RPMI7951 (cell line): Measurements from ENCODE around the gene SLC25A34. TPM values are rescaled to one million over a fixed set of nuclear protein-coding genes. Genes with fewer than 3 reads are reported as not detected.

Experiments used
- DNase-seq: peaks from one replicate; pipeline ENCODE4 v3.0.0-alpha.2; 2012; ENCODE audit warnings: low read depth
- total RNA-seq: library from RNA; depleted of rRNA; stranded (reverse); fragments of >200 nt; shearing (Covaris generic); gene quantifications from 2 replicates; pipeline ENCODE4 v1.2.3, GENCODE V29; 2014

Gene SLC25A34
- total RNA-seq, 1 experiment from 2014 or later = 0.12 TPM

DNA sequence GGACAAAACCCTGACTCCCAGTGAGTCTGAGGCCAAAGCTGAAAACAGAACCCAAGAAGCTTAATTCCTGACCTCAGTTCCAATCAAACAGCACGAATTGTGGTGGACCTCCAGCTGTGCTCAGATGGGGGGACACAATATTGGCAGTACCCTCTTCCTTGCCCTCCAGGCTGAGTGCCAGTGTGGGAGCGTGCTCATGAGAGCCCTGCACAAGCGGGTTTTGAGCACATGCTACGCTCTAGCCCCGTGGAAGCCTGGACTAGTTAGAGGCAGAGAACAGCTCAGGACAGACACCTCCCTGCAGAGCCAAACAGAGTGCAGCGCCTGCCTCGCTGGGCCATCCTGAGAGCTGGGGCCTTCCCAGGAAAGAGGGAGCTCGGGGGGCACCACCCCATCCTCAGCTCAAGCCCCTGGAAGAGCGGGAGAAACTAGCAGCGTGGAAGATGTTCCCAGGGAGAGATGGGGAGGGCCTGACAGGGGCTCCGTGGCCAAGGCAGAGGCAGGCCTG is 2.8 kb upstream of the SLC25A34 start:
- no peak for DNase-seq

DNA sequence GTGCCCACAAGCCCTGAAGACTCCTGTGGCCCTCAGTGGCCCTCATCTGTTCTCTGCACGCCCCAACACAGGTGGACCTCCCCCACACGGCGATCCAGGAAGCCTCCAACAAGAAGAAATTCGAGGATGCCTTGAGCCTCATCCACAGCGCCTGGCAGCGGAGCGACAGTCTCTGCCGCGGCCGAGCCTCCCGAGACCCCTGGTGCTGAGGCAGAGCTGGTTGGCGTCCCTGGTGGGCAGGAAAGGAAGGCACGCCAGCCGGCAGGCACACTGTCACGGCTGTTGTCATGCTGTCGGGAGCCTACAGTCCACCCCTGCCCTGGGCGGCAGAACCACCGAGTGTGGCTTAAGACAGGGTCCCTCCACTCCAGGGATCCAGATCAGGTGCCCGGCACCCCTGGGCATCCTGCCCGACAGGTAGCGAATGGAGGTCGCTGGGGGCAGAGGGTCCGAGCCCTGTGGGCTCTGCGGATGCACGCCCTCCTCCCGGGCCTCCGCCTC is 2.3 kb upstream of the SLC25A34 start:
- no peak for DNase-seq

DNA sequence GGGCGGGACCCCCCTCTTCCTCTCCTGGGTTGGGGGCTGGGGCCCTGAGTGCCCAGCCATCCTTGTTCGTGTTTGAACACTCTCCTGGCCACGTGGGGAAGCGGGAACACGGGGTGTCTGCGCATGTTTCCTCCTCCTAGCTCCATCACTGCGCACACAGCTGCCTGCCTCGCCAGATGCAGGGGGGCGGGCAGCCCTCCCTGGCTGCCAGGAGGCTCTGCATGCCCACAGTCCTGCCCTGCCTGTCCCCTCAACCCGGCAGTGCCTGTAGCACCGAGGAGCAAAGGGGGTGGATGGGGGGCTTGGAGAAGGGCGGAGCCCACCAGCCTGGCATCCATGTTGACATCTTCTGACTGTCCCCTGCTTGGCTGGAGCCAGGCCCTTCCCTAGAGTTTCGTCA is 1.8 kb upstream of the SLC25A34 start:
- no peak for DNase-seq

GRCh38 chr1:15734901-15735300 is 1.2 kb upstream of the SLC25A34 start:
- no peak for DNase-seq

DNA sequence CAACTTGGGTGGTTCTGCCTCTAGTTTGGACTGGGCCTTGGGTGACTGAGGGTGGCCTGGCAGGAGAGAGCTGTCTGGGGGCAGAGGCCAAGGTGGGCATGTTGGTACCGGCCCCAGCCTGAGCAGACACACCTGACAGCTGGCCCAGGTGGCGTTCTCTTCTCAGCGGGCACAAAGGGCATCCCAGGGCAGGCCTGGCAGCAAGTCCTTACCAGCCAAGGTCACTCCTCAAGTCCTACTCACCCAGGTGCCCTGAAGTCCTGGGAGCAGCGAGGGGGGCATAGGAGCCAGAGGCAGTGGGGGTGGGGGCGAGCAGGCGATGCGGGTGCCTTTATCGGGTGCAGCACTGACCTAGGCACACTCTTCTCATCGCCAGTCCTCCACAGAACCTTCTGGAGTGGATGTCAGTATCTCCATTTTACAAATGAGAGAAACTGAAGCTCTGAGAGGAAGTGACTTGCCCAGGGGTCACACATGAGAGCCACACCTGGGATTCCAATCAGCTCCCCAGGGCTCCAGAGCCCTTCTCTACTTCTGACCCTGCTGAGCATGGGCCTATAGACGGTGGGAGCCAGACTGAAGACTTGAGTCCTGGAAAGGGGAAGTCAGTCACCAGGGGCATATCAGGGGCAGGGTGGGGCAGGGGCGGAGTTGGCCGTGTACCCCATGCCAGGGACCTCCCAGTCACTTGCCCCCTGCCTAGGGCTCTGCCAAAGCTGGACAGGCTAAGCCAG is 587 bp upstream of the SLC25A34 start:
- DNase-seq = no peak

DNA sequence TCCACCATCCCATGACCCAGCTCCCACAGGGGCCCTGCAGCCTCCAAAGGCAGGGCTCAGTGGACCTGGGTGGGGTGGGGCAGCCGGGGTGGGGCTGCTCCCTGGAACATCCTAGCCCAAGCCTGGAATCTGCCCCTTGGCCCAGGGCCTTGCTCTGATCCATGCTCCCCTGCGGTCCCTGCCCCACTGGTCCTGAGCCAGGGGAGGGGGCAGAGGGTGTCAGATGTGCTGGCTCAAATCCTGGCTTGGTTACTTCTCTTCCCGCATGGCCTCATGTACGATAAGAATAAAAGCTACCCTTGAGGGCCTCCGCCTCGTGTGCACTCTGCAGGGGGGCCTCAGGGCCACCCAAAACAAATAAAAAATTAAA is 819 bp downstream of the SLC25A34 start:
- DNase-seq = no peak

DNA sequence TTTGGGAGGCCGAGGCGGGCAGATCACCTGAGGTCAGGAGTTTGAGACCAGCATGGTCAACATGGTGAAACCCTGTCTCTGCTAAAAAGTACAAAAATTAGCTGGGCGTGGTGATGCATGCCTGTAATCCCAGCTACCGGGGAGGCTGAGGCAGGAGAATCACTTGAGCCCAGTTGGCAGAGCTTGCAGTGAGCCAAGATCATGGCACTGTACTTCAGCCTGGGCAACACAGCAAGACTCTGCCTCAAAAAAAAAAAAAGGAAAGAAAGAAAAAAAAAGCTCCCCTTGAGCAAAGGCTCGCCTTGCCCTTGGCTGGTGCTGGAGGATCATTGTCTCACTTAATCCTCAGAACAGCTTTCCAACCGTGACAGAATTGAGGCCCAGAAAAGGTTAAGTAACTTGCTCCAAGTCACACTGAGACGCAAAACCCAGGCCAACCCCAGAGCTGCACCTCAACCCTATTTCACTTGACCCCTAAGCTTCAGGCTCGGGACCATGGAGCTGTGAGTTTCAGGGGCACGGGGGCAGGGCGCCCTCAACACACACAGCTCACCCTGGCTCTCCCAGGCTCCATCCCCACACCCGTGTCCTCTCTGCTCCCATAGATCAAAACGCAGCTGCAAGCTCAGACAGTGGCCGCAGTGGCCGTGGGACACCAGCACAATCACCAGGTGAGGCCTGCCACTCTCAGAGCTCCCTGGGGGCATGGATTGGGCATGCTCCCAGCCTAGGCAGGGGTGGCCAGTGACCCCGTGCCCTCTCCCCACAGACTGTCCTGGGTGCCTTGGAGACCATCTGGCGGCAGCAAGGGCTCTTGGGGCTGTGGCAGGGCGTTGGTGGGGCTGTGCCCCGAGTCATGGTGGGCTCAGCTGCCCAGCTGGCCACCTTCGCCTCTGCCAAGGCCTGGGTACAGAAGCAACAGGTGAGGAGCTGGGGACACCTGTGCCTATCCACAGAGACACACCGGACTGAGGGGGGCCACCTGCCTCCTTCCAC is 1.6 kb downstream of the SLC25A34 start:
- no peak for DNase-seq

DNA sequence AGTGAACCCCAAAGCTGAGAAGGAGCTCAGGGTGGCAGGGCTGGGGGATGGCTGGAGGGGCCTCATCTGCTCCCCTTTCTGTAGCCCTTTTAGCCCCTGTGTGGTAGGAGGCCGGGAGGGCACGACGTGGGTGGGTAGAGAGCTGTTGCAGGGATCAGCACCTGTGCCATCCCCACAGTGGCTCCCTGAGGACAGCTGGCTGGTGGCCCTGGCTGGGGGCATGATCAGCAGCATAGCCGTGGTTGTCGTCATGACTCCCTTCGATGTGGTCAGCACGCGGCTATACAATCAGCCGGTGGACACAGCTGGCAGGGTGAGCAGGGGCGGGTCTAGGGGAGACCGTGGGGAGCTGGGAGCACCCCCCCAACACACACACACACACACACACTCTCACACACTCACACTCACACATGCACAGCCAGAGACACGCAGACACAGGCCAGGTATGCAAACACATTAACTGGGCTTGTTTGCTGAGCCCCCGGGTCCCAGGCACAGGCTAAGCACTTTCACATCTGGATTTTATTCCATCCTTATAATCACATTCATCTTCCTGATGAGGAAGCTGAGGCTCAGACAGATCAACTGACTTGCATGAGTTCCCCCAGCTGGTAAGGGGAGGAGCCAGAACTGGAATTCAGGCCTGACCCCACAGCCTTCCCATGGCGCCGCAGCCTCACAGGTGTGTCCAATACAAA is 2.5 kb downstream of the SLC25A34 start:
- DNase-seq = no peak

GRCh38 chr1:15739259-15739658 is 3.2 kb downstream of the SLC25A34 start:
- no peak for DNase-seq

DNA sequence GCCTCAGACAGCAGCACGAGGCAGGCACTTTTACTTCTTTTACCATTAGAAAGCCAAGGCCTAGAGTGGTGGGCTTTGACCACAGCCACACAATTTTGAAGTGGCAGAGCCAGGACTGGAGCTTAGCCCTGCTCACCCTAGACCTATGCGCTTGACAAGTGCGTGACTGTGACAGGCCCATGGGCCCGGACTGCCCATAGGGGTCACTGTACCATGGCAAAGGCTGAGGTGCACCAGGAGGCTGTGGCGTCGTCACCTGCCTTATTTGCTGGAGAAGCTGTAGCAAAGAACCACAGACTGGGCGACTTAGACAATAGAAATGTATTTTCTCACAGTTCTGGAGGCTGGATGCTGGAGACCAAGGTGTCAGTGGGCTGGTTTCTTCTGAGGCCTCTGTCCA is 3.7 kb downstream of the SLC25A34 start:
- DNase-seq = no peak

- DNase-seq = peak; percentile 61
Measured at GRCh38 chr1:15740924-15741850, 5.1 kb downstream of the SLC25A34 start.

- no peak for DNase-seq
Measured at GRCh38 chr1:15742339-15742801, 6.3 kb downstream of the SLC25A34 start, which contains the start of gene TMEM82. Gene TMEM82 (plus strand): TSS chr1:15742499. CDS start chr1:15742560, 61 bp downstream.

DNA sequence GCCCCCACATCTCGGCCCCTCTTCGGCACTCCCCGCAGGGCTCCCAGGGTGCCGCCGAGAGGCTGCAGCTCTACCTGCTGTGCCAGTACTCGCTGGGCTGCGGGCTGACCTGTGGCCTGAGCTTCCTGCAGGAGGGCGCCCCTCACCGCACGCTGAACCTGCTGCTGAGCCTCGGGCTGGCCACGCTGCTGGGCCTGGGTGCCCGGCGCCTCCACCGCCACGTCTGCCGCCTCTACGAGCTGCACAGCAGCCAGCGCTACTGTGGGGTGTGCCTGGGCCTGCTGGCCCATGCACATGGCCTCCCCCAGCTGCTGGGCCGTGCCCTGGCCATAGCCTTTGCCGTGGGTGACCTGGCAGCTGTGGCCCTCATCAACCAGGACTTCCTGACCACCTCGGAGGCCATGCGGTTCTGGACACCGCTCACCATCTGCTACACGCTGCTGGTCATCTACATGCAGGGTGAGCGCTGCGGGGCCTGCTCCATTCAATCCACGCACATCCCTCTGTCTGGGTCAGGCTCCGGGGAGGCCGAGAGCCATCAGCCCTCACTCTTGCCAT is 8.1 kb downstream of the SLC25A34 start:
- no peak for DNase-seq

DNA sequence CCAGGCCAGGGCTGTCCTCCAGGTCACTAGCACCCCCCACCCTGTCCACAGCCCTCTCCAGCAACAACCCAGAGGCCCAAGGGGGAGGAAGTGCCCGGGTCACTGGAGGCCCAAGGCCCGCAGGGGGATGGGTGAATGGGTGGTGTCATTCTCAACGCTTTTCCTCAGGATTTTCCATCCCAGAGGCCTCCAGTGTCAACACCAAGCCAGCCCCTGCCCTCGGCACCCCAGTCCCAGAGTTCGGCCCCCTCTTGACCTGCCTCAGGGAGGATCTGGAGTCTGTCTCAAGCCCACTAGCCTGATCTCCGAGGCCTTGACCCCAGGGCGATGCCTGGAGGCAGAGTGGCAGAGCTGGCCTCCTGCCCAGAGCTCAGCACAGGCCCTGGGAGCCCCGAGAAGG is 11.3 kb downstream of the SLC25A34 start:
- DNase-seq = no peak

- no peak for DNase-seq
Measured at GRCh38 chr1:15748264-15748663, 12.2 kb downstream of the SLC25A34 start.

DNA sequence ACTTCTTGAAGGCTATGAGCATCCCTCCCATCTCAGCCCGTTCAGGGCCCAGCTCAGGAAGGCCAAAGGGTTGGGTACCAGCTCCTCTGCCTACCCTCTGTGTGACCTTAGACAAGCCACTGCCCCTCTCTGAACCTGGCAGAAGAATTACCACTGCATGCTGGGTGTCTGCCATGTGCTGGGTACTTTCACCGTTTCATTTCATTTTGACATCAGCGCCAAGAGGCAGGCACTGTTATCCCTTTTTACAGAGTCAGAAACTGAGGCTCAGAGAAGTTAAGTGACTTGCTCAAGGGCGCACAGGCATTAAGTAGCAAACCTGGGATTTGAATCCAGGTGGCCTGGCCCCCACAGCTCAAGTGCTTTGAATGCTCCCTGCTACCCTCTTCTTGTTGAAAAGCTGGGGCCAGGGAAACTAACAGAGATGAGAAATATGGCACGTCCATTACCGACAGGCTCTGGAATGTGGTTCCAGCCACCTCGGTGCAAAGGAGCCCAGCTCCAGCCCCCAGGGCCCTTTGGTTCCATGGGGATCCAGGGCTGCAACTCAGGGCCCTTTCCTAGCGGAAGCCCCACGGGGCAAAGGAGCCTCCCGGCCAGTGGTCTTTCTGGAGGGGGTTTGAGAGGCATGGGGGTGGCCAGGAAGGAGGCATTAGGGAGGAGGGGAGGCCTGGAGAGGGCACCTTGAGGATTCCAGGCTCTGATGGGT is 12.8 kb downstream of the SLC25A34 start:
- DNase-seq = peak; percentile 33

DNA sequence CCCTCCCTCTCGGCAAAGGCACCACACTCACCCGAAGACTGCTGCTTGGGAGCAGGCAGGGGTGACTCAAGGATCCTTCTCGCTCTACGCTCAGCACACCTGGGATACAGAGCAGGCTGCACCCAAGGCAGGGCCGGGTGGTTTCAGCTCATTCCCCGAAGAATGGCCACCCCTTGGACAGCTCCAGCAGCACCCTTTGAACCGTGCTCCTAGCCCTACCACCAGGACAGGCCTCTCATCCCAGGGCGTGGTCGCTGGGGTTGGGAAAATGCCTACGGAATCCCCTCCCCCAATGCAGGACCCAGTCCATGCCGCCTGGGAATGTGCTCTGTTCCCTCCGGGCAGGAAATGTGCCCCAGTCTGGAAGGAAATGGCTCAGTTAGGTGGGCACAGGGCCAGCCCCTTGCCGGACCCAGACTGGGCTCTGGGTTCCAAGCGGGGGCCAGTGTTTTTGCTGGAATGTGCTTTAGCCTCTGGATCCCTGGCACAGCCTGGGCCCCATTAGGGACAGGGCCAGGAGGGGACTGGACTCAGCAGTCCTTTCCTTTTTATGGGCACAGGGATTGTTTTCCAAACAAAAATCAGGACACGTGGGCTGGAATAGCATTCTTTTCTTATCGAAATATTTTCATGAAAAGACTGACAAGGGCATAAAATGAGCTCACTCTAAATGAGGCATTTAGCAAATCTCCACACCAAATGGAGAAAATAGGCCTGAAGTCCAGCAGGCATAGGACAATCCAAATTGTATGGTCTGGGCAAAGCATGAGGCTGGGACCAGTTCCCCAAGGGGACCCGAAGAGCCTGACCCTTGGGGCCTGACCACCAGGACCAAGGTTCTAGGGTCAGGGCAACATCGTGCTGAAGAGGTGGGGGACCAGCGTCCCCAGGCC is 13.6 kb downstream of the SLC25A34 start:
- peak; percentile 85 for DNase-seq

DNA sequence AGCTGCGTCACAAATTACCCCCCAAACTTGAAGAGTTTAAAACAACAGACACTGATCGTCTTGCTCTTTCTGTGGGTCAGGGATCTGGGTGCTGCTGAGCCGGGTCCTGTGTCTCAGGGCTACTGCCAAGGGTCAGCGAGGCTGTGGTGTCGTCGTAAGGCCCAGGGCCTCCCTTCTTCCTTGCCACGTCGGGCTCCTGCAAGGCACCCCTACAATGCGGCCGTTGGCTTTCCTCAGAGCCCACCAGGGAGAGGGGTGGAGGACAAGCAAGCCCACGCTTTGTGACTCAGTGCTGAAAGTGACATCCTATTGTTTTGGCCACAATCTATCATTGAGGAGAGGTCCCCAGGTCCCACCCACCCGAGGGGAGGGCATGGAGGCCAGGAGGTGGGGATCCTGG is 14.9 kb downstream of the SLC25A34 start:
- DNase-seq = no peak

GRCh38 chr1:15751717-15752116 is 15.7 kb downstream of the SLC25A34 start:
- no peak for DNase-seq
